ENCODE data around the gene MIPOL1. TPM values are rescaled to one million over a fixed set of nuclear protein-coding genes. Genes with fewer than 3 reads are reported as not detected.
"Not testable (repeated sequence)": the region's sequence is repeated elsewhere in the genome, so short reads cannot be mapped to it uniquely, and the experiment has no call there.

MIPOL1 gene
- total and polyA plus RNA-seq, 9 donors: 5.0 to 29.5 (median 20.5) TPM

- no peak for DNase-seq
- Histone ChIP-seq H3K4me3 (no peak overlapping the region), H3K4me1 (ENCODE audit: insufficient read depth) (no peaks in the 10 kb centered on the region), H3K36me3 (no peaks in the 10 kb centered on the region), H3K27ac (no peak overlapping the region), H3K27me3 (no peaks in the 10 kb centered on the region), H3K9me3 (no peaks in the 10 kb centered on the region)
- intact Hi-C loops (cut with DNase I): no loop called here
- TF ChIP-seq EP300 (IDR thresholded peaks at IDR 0.05) (no peak), POLR2A (IDR thresholded peaks at IDR 0.05) (no peak)
- TF ChIP-seq, protein P1, sequence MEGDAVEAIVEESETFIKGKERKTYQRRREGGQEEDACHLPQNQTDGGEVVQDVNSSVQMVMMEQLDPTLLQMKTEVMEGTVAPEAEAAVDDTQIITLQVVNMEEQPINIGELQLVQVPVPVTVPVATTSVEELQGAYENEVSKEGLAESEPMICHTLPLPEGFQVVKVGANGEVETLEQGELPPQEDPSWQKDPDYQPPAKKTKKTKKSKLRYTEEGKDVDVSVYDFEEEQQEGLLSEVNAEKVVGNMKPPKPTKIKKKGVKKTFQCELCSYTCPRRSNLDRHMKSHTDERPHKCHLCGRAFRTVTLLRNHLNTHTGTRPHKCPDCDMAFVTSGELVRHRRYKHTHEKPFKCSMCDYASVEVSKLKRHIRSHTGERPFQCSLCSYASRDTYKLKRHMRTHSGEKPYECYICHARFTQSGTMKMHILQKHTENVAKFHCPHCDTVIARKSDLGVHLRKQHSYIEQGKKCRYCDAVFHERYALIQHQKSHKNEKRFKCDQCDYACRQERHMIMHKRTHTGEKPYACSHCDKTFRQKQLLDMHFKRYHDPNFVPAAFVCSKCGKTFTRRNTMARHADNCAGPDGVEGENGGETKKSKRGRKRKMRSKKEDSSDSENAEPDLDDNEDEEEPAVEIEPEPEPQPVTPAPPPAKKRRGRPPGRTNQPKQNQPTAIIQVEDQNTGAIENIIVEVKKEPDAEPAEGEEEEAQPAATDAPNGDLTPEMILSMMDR (IDR thresholded peaks at IDR 0.05): no peak
Measured at GRCh38 chr14:37185670-37186069, 12.1 kb upstream of the MIPOL1 start.

- DNase-seq: no peak
- Histone ChIP-seq H3K27me3 (no peaks in the 10 kb centered on the region), H3K36me3 (no peaks in the 10 kb centered on the region), H3K9me3 (no peaks in the 10 kb centered on the region), H3K4me1 (ENCODE audit: insufficient read depth) (no peaks in the 10 kb centered on the region), H3K27ac (no peak overlapping the region), H3K4me3 (no peak overlapping the region)
- intact Hi-C loops (cut with DNase I): no loop called here
- TF ChIP-seq POLR2A (IDR thresholded peaks at IDR 0.05) (no peak), EP300 (IDR thresholded peaks at IDR 0.05) (no peak)
- TF ChIP-seq, protein P1 (IDR thresholded peaks at IDR 0.05): no peak
- WGBS, 3 donors: 83 to 96% (median 86%) methylated on average over 1 of the region's 1 CpG
Measured at GRCh38 chr14:37186865-37187264, 10.9 kb upstream of the MIPOL1 start.

DNA sequence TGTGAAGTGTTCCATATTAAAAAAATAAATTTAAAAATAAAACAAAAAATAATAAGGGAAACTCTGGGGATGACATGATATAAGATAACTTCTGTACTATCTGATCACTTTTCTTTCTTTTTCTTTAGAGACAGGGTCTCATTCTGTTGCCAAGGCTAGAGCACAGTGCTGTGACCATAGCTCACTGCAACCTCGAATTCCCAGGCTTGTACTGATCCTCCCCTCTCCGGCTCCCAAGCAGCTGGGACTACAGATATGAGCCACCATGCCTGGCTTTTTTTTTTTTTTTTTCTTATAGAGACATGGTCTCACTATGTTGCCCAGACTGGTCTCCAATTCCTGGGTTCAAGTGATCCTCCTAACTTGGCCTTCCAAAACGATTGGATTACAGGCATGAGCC is 10.4 kb upstream of the MIPOL1 start:
- TF ChIP-seq EP300 (IDR thresholded peaks at IDR 0.05) (no peak), POLR2A (IDR thresholded peaks at IDR 0.05) (no peak)
- TF ChIP-seq, protein P1 (IDR thresholded peaks at IDR 0.05): no peak
- H3K9me3 ChIP-seq: no peaks in the 10 kb centered on the region
- H3K36me3 ChIP-seq: no peaks in the 10 kb centered on the region
- no peaks in the 10 kb centered on the region for H3K4me1 ChIP-seq (ENCODE audit: insufficient read depth)
- DNase-seq: no peak
- WGBS, 3 donors: 44 to 65% (median 54%) methylated on average over 3 of the region's 3 CpGs
- H3K4me3 ChIP-seq: no peak overlapping the region
- H3K27ac ChIP-seq: no peak overlapping the region
- H3K27me3 ChIP-seq: no peaks in the 10 kb centered on the region
- intact Hi-C loops (cut with DNase I): no loop called here

GRCh38 chr14:37187840-37188577 is 9.7 kb upstream of the MIPOL1 start:
- WGBS, 3 donors: 70 to 72% (median 71%) methylated on average over 9 of the region's 9 CpGs
- H3K9me3 ChIP-seq; H3K27me3 ChIP-seq; DNase-seq; H3K36me3 ChIP-seq; intact Hi-C loops (cut with DNase I); H3K4me3 ChIP-seq; H3K27ac ChIP-seq; H3K4me1 ChIP-seq (ENCODE audit: insufficient read depth): not testable (repeated sequence)

DNA sequence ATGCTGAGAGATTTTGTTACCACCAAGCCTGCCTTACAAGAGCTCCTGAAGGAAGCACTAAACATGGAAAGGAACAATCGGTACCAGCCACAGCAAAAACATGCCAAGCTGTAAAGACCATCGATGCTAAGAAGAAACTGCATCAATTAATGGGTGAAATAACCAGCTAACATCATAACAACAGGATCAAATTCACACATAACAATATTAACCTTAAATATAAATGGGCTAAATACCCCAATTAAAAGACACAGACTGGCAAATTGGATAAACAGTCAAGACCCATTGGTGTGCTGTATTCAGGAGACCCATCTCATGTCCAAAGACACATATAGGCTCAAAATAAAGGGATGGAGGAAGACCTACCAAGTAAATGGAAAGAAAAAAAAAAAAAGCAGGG is 8.0 kb upstream of the MIPOL1 start:
- WGBS, 3 donors: 92 to 97% (median 96%) methylated on average over 2 of the region's 2 CpGs

More for the DNA sequence above, 8.0 kb upstream of the MIPOL1 start:
- H3K27ac ChIP-seq; H3K4me3 ChIP-seq; intact Hi-C loops (cut with DNase I); H3K36me3 ChIP-seq; H3K27me3 ChIP-seq; H3K9me3 ChIP-seq; DNase-seq; H3K4me1 ChIP-seq (ENCODE audit: insufficient read depth): not testable (repeated sequence)

All from ovary (tissue), 9 donors.